Neural cell (in vitro differentiated cells): ENCODE data around the gene CBR3. TPM values are rescaled to one million over a fixed set of nuclear protein-coding genes. Genes with fewer than 3 reads are reported as not detected.
"Not testable (repeated sequence)": the region's sequence is repeated elsewhere in the genome, so short reads cannot be mapped to it uniquely, and the experiment has no call there.

Experiments used
- H2AFZ ChIP-seq: fragments of 200-600, 300-800 bp; sonication (generic), shearing (Covaris generic); 2 replicates; pipeline ENCODE4 v1.6.0; 2014; ENCODE audit warnings: low read depth, mild to moderate bottlenecking, antibody characterized with exemption, low read length, moderate library complexity
- H3F3A ChIP-seq: fragments of 200-600 bp; shearing (Covaris generic); 2 replicates; pipeline ENCODE4 v1.6.1; 2016; ENCODE audit warnings: mild to moderate bottlenecking, moderate library complexity, mixed read lengths, antibody characterized with exemption, low read length; ENCODE audit not compliant: insufficient read depth, poor library complexity, severe bottlenecking
- H3K27ac ChIP-seq: fragments of 200-600, 300-800 bp; sonication (generic), shearing (Covaris generic); 2 replicates; pipeline ENCODE4 v1.5.1; 2014; ENCODE audit warnings: mild to moderate bottlenecking, low read length, moderate library complexity
- H3K27me3 ChIP-seq: fragments of 300-800, 200-600 bp; sonication (generic), shearing (Covaris generic); 2 replicates; pipeline ENCODE4 v1.6.0; 2014; ENCODE audit warnings: mild to moderate bottlenecking, low read depth, low read length, moderate library complexity; ENCODE audit not compliant: insufficient read depth
- H3K36me3 ChIP-seq: fragments of 300-800, 200-600 bp; sonication (generic), shearing (Covaris generic); 2 replicates; pipeline ENCODE4 v1.5.1; 2014; ENCODE audit warnings: mild to moderate bottlenecking, antibody characterized with exemption, low read length, moderate library complexity; ENCODE audit not compliant: insufficient read depth
- H3K4me2 ChIP-seq: fragments of 300-800, 200-600 bp; sonication (generic), shearing (Covaris generic); 2 replicates; pipeline ENCODE4 v1.6.0; 2014; ENCODE audit warnings: mild to moderate bottlenecking, low read length
- H3K4me3 ChIP-seq: fragments of 300-800, 200-600 bp; sonication (generic), shearing (Covaris generic); 2 replicates; pipeline ENCODE4 v1.5.1; 2014; ENCODE audit warnings: mild to moderate bottlenecking, low read length, moderate library complexity
- H3K79me2 ChIP-seq: fragments of 200-600 bp; shearing (Covaris generic); replicated peaks from 2 replicates; pipeline ENCODE4 v1.6.0; 2014; ENCODE audit warnings: mild to moderate bottlenecking, low read length, moderate library complexity; ENCODE audit not compliant: insufficient read depth
- H3K9ac ChIP-seq: fragments of 300-800, 200-600 bp; sonication (generic), shearing (Covaris generic); 2 replicates; pipeline ENCODE4 v1.6.1; 2016; ENCODE audit warnings: mild to moderate bottlenecking, low read length, mixed read lengths
- H3K9me2 ChIP-seq: fragments of 200-600 bp; shearing (Covaris generic); 2 replicates; pipeline ENCODE4 v1.6.1; 2016; ENCODE audit warnings: mild to moderate bottlenecking, low read length, mixed read lengths; ENCODE audit not compliant: insufficient read depth
- H3K9me3 ChIP-seq: fragments of 200-600, 300-800 bp; sonication (generic), shearing (Covaris generic); 2 replicates; pipeline ENCODE4 v1.6.1; 2016; ENCODE audit warnings: mild to moderate bottlenecking, mixed run types, low read length, moderate library complexity, mixed read lengths
- H4K20me1 ChIP-seq: fragments of 200-600 bp; shearing (Covaris generic); 2 replicates; pipeline ENCODE4 v1.6.1; 2016; ENCODE audit warnings: mild to moderate bottlenecking, mixed run types; ENCODE audit not compliant: insufficient read depth
- EP300 ChIP-seq: fragments of 450-650 bp; conservative IDR thresholded peaks from 2 replicates; pipeline ENCODE4 v1.6.1; 2014; ENCODE audit warnings: antibody characterized with exemption, mild to moderate bottlenecking, moderate library complexity; ENCODE audit not compliant: poor library complexity, severe bottlenecking
- EZH2 ChIP-seq: fragments of 200-600, 300-800 bp; shearing (Covaris generic), sonication (generic); IDR thresholded peaks from 2 replicates; pipeline ENCODE4 v1.6.1; 2014; ENCODE audit warnings: antibody characterized with exemption, low read length, borderline replicate concordance, mild to moderate bottlenecking; ENCODE audit not compliant: insufficient read depth, poor library complexity, severe bottlenecking
- MXI1 ChIP-seq: fragments of 450-650 bp; conservative IDR thresholded peaks from 2 replicates; pipeline ENCODE4 v1.6.1; 2014; ENCODE audit warnings: antibody characterized with exemption, mild to moderate bottlenecking; ENCODE audit not compliant: poor library complexity, severe bottlenecking
- POLR2AphosphoS5 ChIP-seq: IDR thresholded peaks from 2 replicates; pipeline ENCODE4 v1.6.1; 2012
- RAD21 ChIP-seq: fragments of 450-650 bp; conservative IDR thresholded peaks from 2 replicates; pipeline ENCODE4 v1.6.1; 2014; ENCODE audit warnings: antibody characterized with exemption, mild to moderate bottlenecking, moderate library complexity
- SMC3 ChIP-seq: fragments of 450-650 bp; conservative IDR thresholded peaks from 2 replicates; pipeline ENCODE4 v1.6.1; 2014; ENCODE audit warnings: antibody characterized with exemption, mild to moderate bottlenecking, moderate library complexity; ENCODE audit not compliant: poor library complexity
- TAF1 ChIP-seq: IDR thresholded peaks from 2 replicates; pipeline ENCODE4 v1.6.1; 2012; ENCODE audit warnings: low read depth
- polyA plus RNA-seq: library from polyadenylated mRNA; depleted of rRNA; stranded (reverse); fragments of >200 nt; gene quantifications from 2 replicates; pipeline ENCODE4 v1.2.3, GENCODE V29; 2014
- TF ChIP-seq, protein P1 (sequence below): fragments of 450-650 bp; IDR thresholded peaks from 2 replicates; pipeline ENCODE4 v1.5.1; 2014; ENCODE audit warnings: antibody characterized with exemption, mild to moderate bottlenecking, moderate library complexity; ENCODE audit not compliant: poor library complexity, severe bottlenecking
- TF ChIP-seq, protein P2 (sequence below): IDR thresholded peaks from 2 replicates; pipeline ENCODE4 v1.6.1; 2012; ENCODE audit warnings: borderline replicate concordance

CBR3 gene
- polyA plus RNA-seq, 1 donor from 2014 or later, result not detected

- H3K4me2 ChIP-seq, result no peak overlapping the region
- H3K79me2 ChIP-seq, result no peaks in the 10 kb centered on the region
- no peak overlapping the region for H3K4me3 ChIP-seq
- H3K9me2 ChIP-seq, result no peaks in the 10 kb centered on the region
- no peak for TF ChIP-seq TAF1
- TF ChIP-seq SMC3, result no peak
- no peak for TF ChIP-seq EP300
- no peak overlapping the region for H3K27ac ChIP-seq
- H3F3A ChIP-seq, result no peaks in the 10 kb centered on the region
- H3K9ac ChIP-seq, result no peak overlapping the region
- H4K20me1 ChIP-seq, result no peaks in the 10 kb centered on the region
- no peaks in the 10 kb centered on the region for H3K27me3 ChIP-seq
- H3K36me3 ChIP-seq, result no peaks in the 10 kb centered on the region
- no peak overlapping the region for H2AFZ ChIP-seq
- H3K9me3 ChIP-seq, result no peaks in the 10 kb centered on the region
Observed at GRCh38 chr21:36097427-36098181, 37.3 kb upstream of the CBR3 start.

DNA sequence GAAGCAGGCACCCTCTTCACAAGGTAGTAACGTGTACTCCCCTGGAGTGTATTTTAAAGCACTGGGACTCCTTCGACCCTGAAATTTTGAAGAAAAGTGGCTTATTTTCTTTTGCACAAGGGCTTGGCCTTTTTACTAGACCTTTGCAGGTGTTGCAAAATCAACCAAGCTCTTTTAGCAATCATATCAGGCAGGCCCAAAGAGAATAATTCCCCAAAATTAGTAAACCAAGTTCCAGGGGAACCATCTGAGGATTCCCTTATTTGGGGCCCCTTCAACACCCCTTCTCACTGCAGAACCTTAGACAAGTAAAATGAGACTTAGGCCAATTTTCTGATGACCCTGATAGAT lies 36.7 kb upstream of the CBR3 start:
- Histone ChIP-seq H3K9ac (no peak overlapping the region), H4K20me1 (no peaks in the 10 kb centered on the region), H3K9me3 (no peaks in the 10 kb centered on the region), H3K27me3 (no peaks in the 10 kb centered on the region), H3F3A (no peaks in the 10 kb centered on the region), H3K27ac (no peak overlapping the region), H3K36me3 (no peaks in the 10 kb centered on the region), H3K9me2 (no peaks in the 10 kb centered on the region), H3K79me2 (no peaks in the 10 kb centered on the region), H3K4me2 (no peak overlapping the region), H2AFZ (no peak overlapping the region), H3K4me3 (no peak overlapping the region)
- no peak for TF ChIP-seq RAD21

GRCh38 chr21:36099000-36099399 lies 35.9 kb upstream of the CBR3 start:
- H3K4me3 ChIP-seq, result no peak overlapping the region
- no peaks in the 10 kb centered on the region for H3K36me3 ChIP-seq
- TF ChIP-seq TAF1 (no peak), POLR2AphosphoS5 (no peak), EP300 (no peak), MXI1 (no peak), SMC3 (no peak), EZH2 (no peak), RAD21 (no peak)
- TF ChIP-seq, protein P1, sequence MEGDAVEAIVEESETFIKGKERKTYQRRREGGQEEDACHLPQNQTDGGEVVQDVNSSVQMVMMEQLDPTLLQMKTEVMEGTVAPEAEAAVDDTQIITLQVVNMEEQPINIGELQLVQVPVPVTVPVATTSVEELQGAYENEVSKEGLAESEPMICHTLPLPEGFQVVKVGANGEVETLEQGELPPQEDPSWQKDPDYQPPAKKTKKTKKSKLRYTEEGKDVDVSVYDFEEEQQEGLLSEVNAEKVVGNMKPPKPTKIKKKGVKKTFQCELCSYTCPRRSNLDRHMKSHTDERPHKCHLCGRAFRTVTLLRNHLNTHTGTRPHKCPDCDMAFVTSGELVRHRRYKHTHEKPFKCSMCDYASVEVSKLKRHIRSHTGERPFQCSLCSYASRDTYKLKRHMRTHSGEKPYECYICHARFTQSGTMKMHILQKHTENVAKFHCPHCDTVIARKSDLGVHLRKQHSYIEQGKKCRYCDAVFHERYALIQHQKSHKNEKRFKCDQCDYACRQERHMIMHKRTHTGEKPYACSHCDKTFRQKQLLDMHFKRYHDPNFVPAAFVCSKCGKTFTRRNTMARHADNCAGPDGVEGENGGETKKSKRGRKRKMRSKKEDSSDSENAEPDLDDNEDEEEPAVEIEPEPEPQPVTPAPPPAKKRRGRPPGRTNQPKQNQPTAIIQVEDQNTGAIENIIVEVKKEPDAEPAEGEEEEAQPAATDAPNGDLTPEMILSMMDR, result no peak
- TF ChIP-seq, protein P2, sequence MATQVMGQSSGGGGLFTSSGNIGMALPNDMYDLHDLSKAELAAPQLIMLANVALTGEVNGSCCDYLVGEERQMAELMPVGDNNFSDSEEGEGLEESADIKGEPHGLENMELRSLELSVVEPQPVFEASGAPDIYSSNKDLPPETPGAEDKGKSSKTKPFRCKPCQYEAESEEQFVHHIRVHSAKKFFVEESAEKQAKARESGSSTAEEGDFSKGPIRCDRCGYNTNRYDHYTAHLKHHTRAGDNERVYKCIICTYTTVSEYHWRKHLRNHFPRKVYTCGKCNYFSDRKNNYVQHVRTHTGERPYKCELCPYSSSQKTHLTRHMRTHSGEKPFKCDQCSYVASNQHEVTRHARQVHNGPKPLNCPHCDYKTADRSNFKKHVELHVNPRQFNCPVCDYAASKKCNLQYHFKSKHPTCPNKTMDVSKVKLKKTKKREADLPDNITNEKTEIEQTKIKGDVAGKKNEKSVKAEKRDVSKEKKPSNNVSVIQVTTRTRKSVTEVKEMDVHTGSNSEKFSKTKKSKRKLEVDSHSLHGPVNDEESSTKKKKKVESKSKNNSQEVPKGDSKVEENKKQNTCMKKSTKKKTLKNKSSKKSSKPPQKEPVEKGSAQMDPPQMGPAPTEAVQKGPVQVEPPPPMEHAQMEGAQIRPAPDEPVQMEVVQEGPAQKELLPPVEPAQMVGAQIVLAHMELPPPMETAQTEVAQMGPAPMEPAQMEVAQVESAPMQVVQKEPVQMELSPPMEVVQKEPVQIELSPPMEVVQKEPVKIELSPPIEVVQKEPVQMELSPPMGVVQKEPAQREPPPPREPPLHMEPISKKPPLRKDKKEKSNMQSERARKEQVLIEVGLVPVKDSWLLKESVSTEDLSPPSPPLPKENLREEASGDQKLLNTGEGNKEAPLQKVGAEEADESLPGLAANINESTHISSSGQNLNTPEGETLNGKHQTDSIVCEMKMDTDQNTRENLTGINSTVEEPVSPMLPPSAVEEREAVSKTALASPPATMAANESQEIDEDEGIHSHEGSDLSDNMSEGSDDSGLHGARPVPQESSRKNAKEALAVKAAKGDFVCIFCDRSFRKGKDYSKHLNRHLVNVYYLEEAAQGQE, result no peak
- no peak overlapping the region for H3K9ac ChIP-seq
- no peaks in the 10 kb centered on the region for H3K9me3 ChIP-seq
- no peaks in the 10 kb centered on the region for H4K20me1 ChIP-seq
- H3K27ac ChIP-seq, result no peak overlapping the region
- no peak overlapping the region for H3K4me2 ChIP-seq
- H3F3A ChIP-seq, result no peaks in the 10 kb centered on the region
- no peaks in the 10 kb centered on the region for H3K27me3 ChIP-seq
- no peak overlapping the region for H2AFZ ChIP-seq
- H3K9me2 ChIP-seq, result no peaks in the 10 kb centered on the region
- no peaks in the 10 kb centered on the region for H3K79me2 ChIP-seq

DNA sequence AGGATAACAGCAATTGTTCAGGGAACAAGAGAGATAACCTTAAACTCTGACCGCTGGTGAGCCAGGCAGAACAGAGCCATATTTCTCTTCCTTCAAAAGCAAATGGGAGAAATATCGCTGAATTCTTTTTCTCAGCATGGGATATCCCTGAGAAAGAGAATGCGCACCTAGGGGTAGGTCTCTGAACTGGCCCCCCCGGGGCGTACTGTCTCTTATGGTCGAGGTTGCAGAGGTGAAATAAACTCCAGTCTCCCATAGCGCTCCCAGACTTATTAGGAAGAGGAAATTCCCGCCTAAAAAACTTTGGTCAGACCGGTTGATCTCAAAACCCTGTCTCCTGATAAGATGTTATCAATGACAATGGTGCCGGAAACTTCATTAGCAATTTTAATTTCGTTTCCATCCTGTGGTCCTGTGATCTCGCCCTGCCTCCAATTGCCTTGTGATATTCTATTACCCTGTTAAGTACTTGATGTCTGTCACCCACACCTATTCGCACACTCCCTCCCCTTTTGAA lies 35.1 kb upstream of the CBR3 start:
- not testable (repeated sequence) for H3K79me2 ChIP-seq, H3K4me3 ChIP-seq, H3K4me2 ChIP-seq, H3K27ac ChIP-seq, H3K36me3 ChIP-seq, H4K20me1 ChIP-seq, H3K9me2 ChIP-seq, H2AFZ ChIP-seq, H3F3A ChIP-seq, H3K27me3 ChIP-seq, H3K9me3 ChIP-seq, H3K9ac ChIP-seq
